ENCODE data around the gene CEBPE. TPM values are rescaled to one million over a fixed set of nuclear protein-coding genes. Genes with fewer than 3 reads are reported as not detected.

The CEBPE gene
- total and polyA plus RNA-seq, 2 donors (not counting 3 experiments of a cell fraction or from before 2014, with no cell fraction given): not detected

GRCh38 chr14:23068789-23069412, 50.2 kb downstream of the CEBPE start:
- FAIRE-seq: peak; percentile 97
- CTCF ChIA-PET: interaction anchor here (0.6 to 2.0 kb wide), 56 partner anchors 9 to 518 kb away, joined by 3 to 141 read pairs (median 6); partner anchors contain the start of genes ACIN1, AJUBA, C14orf119 and CDH24
- Histone ChIP-seq H3K9me1 (replicated peaks; ENCODE audit: control insufficient read depth, extremely low read depth, insufficient read depth, low read length) (no peaks in the 10 kb centered on the region), H4K20me1 (replicated peaks; ENCODE audit: control insufficient read depth, extremely low read depth, insufficient read depth, low read length) (peaks cover 4% of the 10 kb centered on the region), H3K4me3 (replicated peaks in 1 of 3; ENCODE audit: insufficient read depth in 1 of 3, low read depth in 1 of 3, low read length in 3 of 3) (no peak overlapping the region), H3K79me2 (ENCODE audit: control insufficient read depth, insufficient read depth, low read length) (peaks cover 57% of the 10 kb centered on the region), H3K27me3 (ENCODE audit: control insufficient read depth in 2 of 2, insufficient read depth in 2 of 2, low read length in 2 of 2) (no peaks in the 10 kb centered on the region), H3K4me2 (ENCODE audit: insufficient read depth, low read length) (no peak overlapping the region), H2AFZ (ENCODE audit: low read depth, low read length) (no peak overlapping the region), H3K36me3 (ENCODE audit: control insufficient read depth in 2 of 2, extremely low read depth in 1 of 2, insufficient read depth in 2 of 2, low read length in 2 of 2) (peaks cover 32 to 36% of the 10 kb centered on the region in 2 experiments), H3K27ac (ENCODE audit: insufficient read depth, low read depth, low read length) (peak overlapping the region; percentile 35), H3K4me1 (ENCODE audit: control insufficient read depth, extremely low read depth, insufficient read depth, low read length) (peaks cover 26% of the 10 kb centered on the region), H3K9me3 (replicated peaks; ENCODE audit: control insufficient read depth, insufficient read depth, low read length) (no peaks in the 10 kb centered on the region), H3K9ac (replicated peaks; ENCODE audit: extremely low read depth, insufficient read depth, low read length) (peak overlapping the region; percentile 18)
- intact Hi-C loops (cut with micrococcal nuclease) (loop anchor here (1.0 kb wide), 3 partner anchors 9 to 40 kb away; partner anchors contain the start of genes ACIN1 and C14orf119), dilution Hi-C loops (cut with MboI; ENCODE audit: extremely low pct_ligation_motif_present, low sequenced_read_pairs) (loop anchor here (10.0 kb wide), 1 partner anchor 84 kb away; the partner anchor contains the start of gene AJUBA)
- TF ChIP-seq JUN (IDR thresholded peaks at IDR 0.05; ENCODE audit: borderline replicate concordance, insufficient read depth, insufficient read length, low read depth) (no peak), MAX (IDR thresholded peaks at IDR 0.05; ENCODE audit: insufficient read depth, insufficient read length) (peak; percentile 16), EZH2 (IDR thresholded peaks at IDR 0.05; ENCODE audit: borderline replicate concordance, low read depth, low read length, severe bottlenecking) (no peak), POLR2A (IDR thresholded peaks at IDR 0.05; ENCODE audit: low read depth, low read length) (no peak), CTCF (IDR thresholded peaks at IDR 0.05; ENCODE audit: extremely low read depth in 1 of 2, insufficient read depth in 1 of 2, low read depth in 1 of 2, low read length in 2 of 2) (peak; percentile 93 to 100), FOS (IDR thresholded peaks at IDR 0.05; ENCODE audit: borderline replicate concordance, insufficient read depth, low read length) (no peak), POLR2AphosphoS5 (IDR thresholded peaks at IDR 0.05; ENCODE audit: insufficient read depth, low read depth, low read length) (peak; percentile 19)
- BruUV-seq (replicated peaks): no TSS peak
- POLR2A ChIA-PET: interaction anchor here (0.8 to 1.2 kb wide), 5 partner anchors 10 to 140 kb away, joined by 3 to 8 read pairs (median 5); partner anchors contain the start of genes ACIN1, AJUBA, C14orf119 and PRMT5
- DNase-seq (ENCODE audit: low read depth, low spot score): peak; percentile 97

Measured in endothelial cell of umbilical vein (primary cell).